ENCODE measurements around the gene TGFB2.

The TGFB2 gene

GRCh38 chr1:218462587-218462986 lies 117.5 kb downstream of the TGFB2 start:
- no peak for DNase-seq (ENCODE audit: low read depth)

- DNase-seq (ENCODE audit: low read depth): no peak
Measured at GRCh38 chr1:218463194-218464156, 118.3 kb downstream of the TGFB2 start.

GRCh38 chr1:218464871-218465270 lies 119.7 kb downstream of the TGFB2 start:
- no peak for DNase-seq (ENCODE audit: low read depth)

- DNase-seq (ENCODE audit: low read depth): no peak
Measured at GRCh38 chr1:218466341-218467010, 121.3 kb downstream of the TGFB2 start.

- DNase-seq (ENCODE audit: low read depth): no peak
Measured at GRCh38 chr1:218467101-218468072, 122.3 kb downstream of the TGFB2 start.

GRCh38 chr1:218468711-218469110 lies 123.6 kb downstream of the TGFB2 start:
- DNase-seq (ENCODE audit: low read depth): no peak

- no peak for DNase-seq (ENCODE audit: low read depth)
Measured at GRCh38 chr1:218472885-218473284, 127.7 kb downstream of the TGFB2 start.

- no peak for DNase-seq (ENCODE audit: low read depth)
Measured at GRCh38 chr1:218473522-218473921, 128.4 kb downstream of the TGFB2 start.

- no peak for DNase-seq (ENCODE audit: low read depth)
Measured at GRCh38 chr1:218474128-218474527, 129.0 kb downstream of the TGFB2 start.

GRCh38 chr1:218475275-218475674 lies 130.1 kb downstream of the TGFB2 start:
- DNase-seq (ENCODE audit: low read depth): no peak

GRCh38 chr1:218475699-218476098 lies 130.6 kb downstream of the TGFB2 start:
- DNase-seq (ENCODE audit: low read depth): no peak

GRCh38 chr1:218476385-218476784 lies 131.2 kb downstream of the TGFB2 start:
- DNase-seq (ENCODE audit: low read depth): no peak

GRCh38 chr1:218478336-218478735 lies 133.2 kb downstream of the TGFB2 start:
- no peak for DNase-seq (ENCODE audit: low read depth)

GRCh38 chr1:218479436-218480115 lies 134.4 kb downstream of the TGFB2 start:
- DNase-seq (ENCODE audit: low read depth): no peak

- no peak for DNase-seq (ENCODE audit: low read depth)
Measured at GRCh38 chr1:218480137-218480536, 135.0 kb downstream of the TGFB2 start.

GRCh38 chr1:218480588-218481099 lies 135.5 kb downstream of the TGFB2 start:
- no peak for DNase-seq (ENCODE audit: low read depth)

GRCh38 chr1:218481116-218481775 lies 136.1 kb downstream of the TGFB2 start:
- DNase-seq (ENCODE audit: low read depth): no peak

GRCh38 chr1:218482683-218483082 lies 137.5 kb downstream of the TGFB2 start:
- DNase-seq (ENCODE audit: low read depth): no peak

- DNase-seq (ENCODE audit: low read depth): no peak
Measured at GRCh38 chr1:218485241-218485928, 140.2 kb downstream of the TGFB2 start.

- no peak for DNase-seq (ENCODE audit: low read depth)
Measured at GRCh38 chr1:218488531-218488930, 143.4 kb downstream of the TGFB2 start.

All from T follicular helper cell (primary cell).